Liver (tissue), 9 donors: ENCODE data around the gene FREM3. TPM values are rescaled to one million over a fixed set of nuclear protein-coding genes. Genes with fewer than 3 reads are reported as not detected.

Source experiments
- DNase-seq: peaks from one replicate; pipeline ENCODE4 v3.0.0-alpha.2; 2017; ENCODE audit warnings: low spot score
- H3K27ac ChIP-seq, 2 donors: one replicate each; pipeline ENCODE4 v1.7.0; 2013; ENCODE audit warnings: inconsistent platforms in 2 of 2, low read length in 2 of 2, control low read depth in 1 of 2, low read depth in 1 of 2, mild to moderate bottlenecking in 1 of 2
- H3K27me3 ChIP-seq, 4 donors: one replicate each; pipeline versions ENCODE4 v1.6.1 to v1.7.0; 2013; ENCODE audit warnings: low read length in 3 of 4, inconsistent platforms in 1 of 4, mild to moderate bottlenecking in 1 of 4, moderate library complexity in 1 of 4; ENCODE audit not compliant: control insufficient read depth in 4 of 4, insufficient read depth in 4 of 4
- H3K36me3 ChIP-seq, 4 donors: one replicate each; pipeline versions ENCODE4 v1.6.1 to v1.7.0; 2013; ENCODE audit warnings: low read length in 3 of 4, mild to moderate bottlenecking in 3 of 4, low read depth in 1 of 4, moderate library complexity in 1 of 4; ENCODE audit not compliant: control insufficient read depth in 4 of 4, insufficient read depth in 3 of 4
- H3K4me1 ChIP-seq, 4 donors: one replicate each; pipeline versions ENCODE4 v1.6.1 to v1.7.0; 2013; ENCODE audit warnings: low read length in 3 of 4, mild to moderate bottlenecking in 3 of 4, moderate library complexity in 1 of 4; ENCODE audit not compliant: control insufficient read depth in 4 of 4, insufficient read depth in 4 of 4
- H3K4me3 ChIP-seq, 3 donors: one replicate each; pipeline versions ENCODE4 v1.6.1 to v1.7.0; 2013; ENCODE audit warnings: low read length in 3 of 3, control low read depth in 1 of 3, low read depth in 1 of 3, mild to moderate bottlenecking in 1 of 3
- H3K9ac ChIP-seq, 2 donors: one replicate each; pipeline ENCODE4 v1.7.0; 2013; ENCODE audit warnings: low read length in 2 of 2, mild to moderate bottlenecking in 2 of 2, moderate library complexity in 2 of 2, control low read depth in 1 of 2, low read depth in 1 of 2
- H3K9me3 ChIP-seq, 4 donors: one replicate each; pipeline versions ENCODE4 v1.6.1 to v1.7.0; 2013; ENCODE audit warnings: low read length in 3 of 4; ENCODE audit not compliant: control insufficient read depth in 4 of 4
- ATF3 ChIP-seq: IDR thresholded peaks from 2 replicates; pipeline ENCODE4 v1.6.1; 2016; ENCODE audit warnings: antibody characterized with exemption
- CTCF ChIP-seq: fragments of 150-350 bp; IDR thresholded peaks from 2 replicates; pipeline ENCODE4 v1.5.1; 2017; ENCODE audit warnings: improper control_type of control experiment, low read depth, low read length; ENCODE audit not compliant: missing input control
- EGR1 ChIP-seq, 2 donors: IDR thresholded peaks; 2 replicates each; pipeline ENCODE4 v1.6.1; 2016 to 2018; ENCODE audit warnings: antibody characterized with exemption in 2 of 2, low read depth in 2 of 2
- FOXA1 ChIP-seq: IDR thresholded peaks from 2 replicates; pipeline ENCODE4 v1.6.1; 2016; ENCODE audit warnings: antibody characterized with exemption
- FOXA2 ChIP-seq: IDR thresholded peaks from 2 replicates; pipeline ENCODE4 v1.6.1; 2016; ENCODE audit warnings: antibody characterized with exemption
- GABPA ChIP-seq, 2 donors: IDR thresholded peaks in 1 of 2; conservative IDR thresholded peaks in 1 of 2; 2 replicates each; pipeline ENCODE4 v1.6.1; 2016; ENCODE audit warnings: antibody characterized with exemption in 2 of 2, mild to moderate bottlenecking in 1 of 2, moderate library complexity in 1 of 2
- HNF4A ChIP-seq, 2 donors: conservative IDR thresholded peaks; 2 replicates each; pipeline ENCODE4 v1.6.1; 2016; ENCODE audit warnings: antibody characterized with exemption in 2 of 2, mild to moderate bottlenecking in 2 of 2
- HNF4G ChIP-seq: IDR thresholded peaks from 2 replicates; pipeline ENCODE4 v1.6.1; 2016; ENCODE audit warnings: antibody characterized with exemption
- JUND ChIP-seq, 2 donors: IDR thresholded peaks; 2 replicates each; pipeline ENCODE4 v1.6.1; 2016; ENCODE audit warnings: antibody characterized with exemption in 2 of 2
- NR2F2 ChIP-seq: IDR thresholded peaks from 2 replicates; pipeline ENCODE4 v1.6.1; 2016; ENCODE audit warnings: antibody characterized with exemption
- RAD21 ChIP-seq, 2 donors: IDR thresholded peaks; 2 replicates each; pipeline ENCODE4 v1.6.1; 2016; ENCODE audit warnings: antibody characterized with exemption in 2 of 2, mild to moderate bottlenecking in 2 of 2
- RXRA ChIP-seq, 2 donors: IDR thresholded peaks; 2 replicates each; pipeline ENCODE4 v1.6.1; 2017 to 2018; ENCODE audit warnings: antibody characterized with exemption in 2 of 2, mild to moderate bottlenecking in 1 of 2
- SP1 ChIP-seq: IDR thresholded peaks from 2 replicates; pipeline ENCODE4 v1.6.1; 2018; ENCODE audit warnings: antibody characterized with exemption, mild to moderate bottlenecking
- TAF1 ChIP-seq: conservative IDR thresholded peaks from 2 replicates; pipeline ENCODE4 v1.6.1; 2016; ENCODE audit warnings: antibody characterized with exemption, mild to moderate bottlenecking
- YY1 ChIP-seq: IDR thresholded peaks from 2 replicates; pipeline ENCODE4 v1.6.1; 2016; ENCODE audit warnings: antibody characterized with exemption, mild to moderate bottlenecking
- WGBS: extraction: QIAGEN DNeasy Blood & Tissue Kit; methylation state at CpG from one replicate; pipeline ENCODE4 v1.1.7; 2013; 5-methylcytosine and 5-hydroxymethylcytosine counted together
- polyA plus RNA-seq, 2 donors: library from polyadenylated mRNA; stranded (reverse) in 1 of 2; unstranded in 1 of 2; fragments of 200-250 nt in 1 of 2; fragments of >200 nt in 1 of 2; fragmentation: Nextera tagmentation in 1 of 2; extraction: Ambion mirVana in 1 of 2; gene quantifications; one replicate each; pipeline versions ENCODE4 v1.2.1 to v1.2.3, GENCODE V29; 2013 to 2015
- total RNA-seq, 2 donors: library from RNA; depleted of rRNA; stranded (reverse); fragments of >200 nt; gene quantifications; one replicate each; pipeline ENCODE4 v1.2.3, GENCODE V29; 2014
- TF ChIP-seq, protein P1 (sequence below): IDR thresholded peaks from 2 replicates; pipeline ENCODE4 v1.6.1; 2016; ENCODE audit warnings: antibody characterized with exemption, mild to moderate bottlenecking
- TF ChIP-seq, protein P2 (sequence below): IDR thresholded peaks from 2 replicates; pipeline ENCODE4 v1.6.1; 2016; ENCODE audit warnings: antibody characterized with exemption
- TF ChIP-seq, protein P3 (sequence below): IDR thresholded peaks from 2 replicates; pipeline ENCODE4 v1.6.1; 2016; ENCODE audit warnings: antibody characterized with exemption
- donor health status: healthy.
- donor health status: healthy.
- donor health status: healthy.
- donor health status: healthy.
- donor health status: healthy.

FREM3 gene
- total and polyA plus RNA-seq, 4 donors: not detected

DNA sequence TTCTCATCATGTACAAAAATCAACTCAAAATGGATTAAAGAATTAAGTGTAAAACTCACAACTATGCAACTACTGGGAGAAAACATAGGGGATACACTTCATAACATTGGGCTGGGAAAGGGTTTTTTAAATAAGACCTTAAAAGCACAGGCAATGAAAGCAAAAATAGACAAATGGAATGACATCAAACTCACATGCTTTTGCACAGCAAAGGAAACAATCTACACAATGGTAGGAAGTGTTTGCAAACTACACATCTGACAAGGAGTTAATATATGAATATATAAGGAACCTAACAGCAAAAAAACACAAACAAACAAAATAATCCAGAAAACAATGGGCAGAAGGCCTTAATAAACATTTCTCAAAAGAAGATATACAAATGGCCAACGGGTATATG, 57.9 kb downstream of the FREM3 start:
- Histone ChIP-seq H3K4me1 (no peaks in the 10 kb centered on the region), H3K27me3 (no peaks in the 10 kb centered on the region), H3K9me3 (peaks cover 0 to 2% (median 0%) of the 10 kb centered on the region in 4 donors), H3K4me3 (no peak overlapping the region), H3K27ac (no peak overlapping the region), H3K36me3 (no peaks in the 10 kb centered on the region), H3K9ac (no peak overlapping the region)
- TF ChIP-seq FOXA2 (no peak), ATF3 (no peak), NR2F2 (no peak), CTCF (no peak), GABPA (IDR thresholded peaks at IDR 0.05 in 1 of 2, conservative IDR thresholded peaks at IDR 0.05 in 1 of 2) (no peak), JUND (IDR thresholded peaks at IDR 0.05) (no peak), SP1 (no peak), HNF4A (conservative IDR thresholded peaks at IDR 0.05) (no peak), TAF1 (no peak), HNF4G (no peak), RAD21 (IDR thresholded peaks at IDR 0.05) (no peak), RXRA (IDR thresholded peaks at IDR 0.05) (no peak), YY1 (no peak), EGR1 (IDR thresholded peaks at IDR 0.05; ENCODE audit: low read depth in 2 of 2) (no peak), FOXA1 (no peak)
- TF ChIP-seq, protein P1, sequence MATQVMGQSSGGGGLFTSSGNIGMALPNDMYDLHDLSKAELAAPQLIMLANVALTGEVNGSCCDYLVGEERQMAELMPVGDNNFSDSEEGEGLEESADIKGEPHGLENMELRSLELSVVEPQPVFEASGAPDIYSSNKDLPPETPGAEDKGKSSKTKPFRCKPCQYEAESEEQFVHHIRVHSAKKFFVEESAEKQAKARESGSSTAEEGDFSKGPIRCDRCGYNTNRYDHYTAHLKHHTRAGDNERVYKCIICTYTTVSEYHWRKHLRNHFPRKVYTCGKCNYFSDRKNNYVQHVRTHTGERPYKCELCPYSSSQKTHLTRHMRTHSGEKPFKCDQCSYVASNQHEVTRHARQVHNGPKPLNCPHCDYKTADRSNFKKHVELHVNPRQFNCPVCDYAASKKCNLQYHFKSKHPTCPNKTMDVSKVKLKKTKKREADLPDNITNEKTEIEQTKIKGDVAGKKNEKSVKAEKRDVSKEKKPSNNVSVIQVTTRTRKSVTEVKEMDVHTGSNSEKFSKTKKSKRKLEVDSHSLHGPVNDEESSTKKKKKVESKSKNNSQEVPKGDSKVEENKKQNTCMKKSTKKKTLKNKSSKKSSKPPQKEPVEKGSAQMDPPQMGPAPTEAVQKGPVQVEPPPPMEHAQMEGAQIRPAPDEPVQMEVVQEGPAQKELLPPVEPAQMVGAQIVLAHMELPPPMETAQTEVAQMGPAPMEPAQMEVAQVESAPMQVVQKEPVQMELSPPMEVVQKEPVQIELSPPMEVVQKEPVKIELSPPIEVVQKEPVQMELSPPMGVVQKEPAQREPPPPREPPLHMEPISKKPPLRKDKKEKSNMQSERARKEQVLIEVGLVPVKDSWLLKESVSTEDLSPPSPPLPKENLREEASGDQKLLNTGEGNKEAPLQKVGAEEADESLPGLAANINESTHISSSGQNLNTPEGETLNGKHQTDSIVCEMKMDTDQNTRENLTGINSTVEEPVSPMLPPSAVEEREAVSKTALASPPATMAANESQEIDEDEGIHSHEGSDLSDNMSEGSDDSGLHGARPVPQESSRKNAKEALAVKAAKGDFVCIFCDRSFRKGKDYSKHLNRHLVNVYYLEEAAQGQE: no peak
- TF ChIP-seq, protein P2, sequence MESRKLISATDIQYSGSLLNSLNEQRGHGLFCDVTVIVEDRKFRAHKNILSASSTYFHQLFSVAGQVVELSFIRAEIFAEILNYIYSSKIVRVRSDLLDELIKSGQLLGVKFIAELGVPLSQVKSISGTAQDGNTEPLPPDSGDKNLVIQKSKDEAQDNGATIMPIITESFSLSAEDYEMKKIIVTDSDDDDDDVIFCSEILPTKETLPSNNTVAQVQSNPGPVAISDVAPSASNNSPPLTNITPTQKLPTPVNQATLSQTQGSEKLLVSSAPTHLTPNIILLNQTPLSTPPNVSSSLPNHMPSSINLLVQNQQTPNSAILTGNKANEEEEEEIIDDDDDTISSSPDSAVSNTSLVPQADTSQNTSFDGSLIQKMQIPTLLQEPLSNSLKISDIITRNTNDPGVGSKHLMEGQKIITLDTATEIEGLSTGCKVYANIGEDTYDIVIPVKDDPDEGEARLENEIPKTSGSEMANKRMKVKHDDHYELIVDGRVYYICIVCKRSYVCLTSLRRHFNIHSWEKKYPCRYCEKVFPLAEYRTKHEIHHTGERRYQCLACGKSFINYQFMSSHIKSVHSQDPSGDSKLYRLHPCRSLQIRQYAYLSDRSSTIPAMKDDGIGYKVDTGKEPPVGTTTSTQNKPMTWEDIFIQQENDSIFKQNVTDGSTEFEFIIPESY: no peak
- TF ChIP-seq, protein P3, sequence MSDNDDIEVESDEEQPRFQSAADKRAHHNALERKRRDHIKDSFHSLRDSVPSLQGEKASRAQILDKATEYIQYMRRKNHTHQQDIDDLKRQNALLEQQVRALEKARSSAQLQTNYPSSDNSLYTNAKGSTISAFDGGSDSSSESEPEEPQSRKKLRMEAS: no peak
- no peak for DNase-seq
- 74% methylated on average over 1 of the region's 1 CpG for WGBS

GRCh38 chr4:143641361-143641760, 59.1 kb downstream of the FREM3 start:
- H3K9ac ChIP-seq: no peak overlapping the region
- no peaks in the 10 kb centered on the region for H3K4me1 ChIP-seq
- no peaks in the 10 kb centered on the region for H3K27me3 ChIP-seq
- TF ChIP-seq RAD21 (IDR thresholded peaks at IDR 0.05) (no peak), YY1 (no peak), NR2F2 (peak; percentile 21)
- H3K4me3 ChIP-seq: no peak overlapping the region
- WGBS: 56% methylated on average over 1 of the region's 1 CpG
- no peaks in the 10 kb centered on the region for H3K9me3 ChIP-seq
- DNase-seq: no peak
- no peak overlapping the region for H3K27ac ChIP-seq
- no peaks in the 10 kb centered on the region for H3K36me3 ChIP-seq
